Right lobe of liver (tissue), 4 donors: Measurements from ENCODE around the gene PLCB2.

ENCODE experiments used
- POLR2A ChIP-seq: fragments of 450-650 bp; IDR thresholded peaks from one replicate; pipeline ENCODE4 v1.6.1; 2017; ENCODE audit warnings: antibody characterized with exemption, mild to moderate bottlenecking
- TF ChIP-seq, protein P1 (sequence below), 4 donors: fragments of 200-600 bp in 3 of 4; fragments of 450-650 bp in 1 of 4; IDR thresholded peaks; one replicate each; pipeline versions ENCODE4 v1.5.1 to v1.8.0; 2016 to 2022; ENCODE audit warnings: antibody characterized with exemption in 4 of 4, mild to moderate bottlenecking in 2 of 4
- donor health status: DM: no; HTN: no; CAD: no.
- donor health status: DM: no; HTN: no; CAD: no.
- donor health status: DM: no; HTN: yes; CAD: no.

DNA sequence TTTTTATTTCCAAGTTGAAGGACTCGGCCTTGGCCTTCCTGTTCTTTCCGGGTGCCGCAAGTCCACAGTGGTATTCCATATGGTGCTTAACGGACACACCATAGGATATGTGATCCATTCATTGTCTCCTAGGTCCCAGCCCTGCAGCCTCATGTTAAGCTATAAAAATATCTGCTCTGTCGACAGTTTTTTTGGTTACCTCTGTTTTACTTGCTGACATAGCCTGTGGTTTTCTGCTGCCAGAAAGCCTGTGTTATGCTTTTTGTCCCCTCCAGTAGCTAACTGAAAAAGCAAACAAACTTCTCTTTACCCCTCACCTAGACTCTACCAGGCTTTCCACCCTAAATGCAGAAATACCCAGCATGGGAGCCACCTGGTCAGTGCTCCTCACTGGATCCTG, 21.0 kb upstream of the PLCB2 start:
- TF ChIP-seq, protein P1, sequence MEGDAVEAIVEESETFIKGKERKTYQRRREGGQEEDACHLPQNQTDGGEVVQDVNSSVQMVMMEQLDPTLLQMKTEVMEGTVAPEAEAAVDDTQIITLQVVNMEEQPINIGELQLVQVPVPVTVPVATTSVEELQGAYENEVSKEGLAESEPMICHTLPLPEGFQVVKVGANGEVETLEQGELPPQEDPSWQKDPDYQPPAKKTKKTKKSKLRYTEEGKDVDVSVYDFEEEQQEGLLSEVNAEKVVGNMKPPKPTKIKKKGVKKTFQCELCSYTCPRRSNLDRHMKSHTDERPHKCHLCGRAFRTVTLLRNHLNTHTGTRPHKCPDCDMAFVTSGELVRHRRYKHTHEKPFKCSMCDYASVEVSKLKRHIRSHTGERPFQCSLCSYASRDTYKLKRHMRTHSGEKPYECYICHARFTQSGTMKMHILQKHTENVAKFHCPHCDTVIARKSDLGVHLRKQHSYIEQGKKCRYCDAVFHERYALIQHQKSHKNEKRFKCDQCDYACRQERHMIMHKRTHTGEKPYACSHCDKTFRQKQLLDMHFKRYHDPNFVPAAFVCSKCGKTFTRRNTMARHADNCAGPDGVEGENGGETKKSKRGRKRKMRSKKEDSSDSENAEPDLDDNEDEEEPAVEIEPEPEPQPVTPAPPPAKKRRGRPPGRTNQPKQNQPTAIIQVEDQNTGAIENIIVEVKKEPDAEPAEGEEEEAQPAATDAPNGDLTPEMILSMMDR (IDR thresholded peaks at IDR 0.05) = no peak
- no peak for TF ChIP-seq POLR2A
